HG03139 (cell line): ENCODE measurements around the gene LIMK2.
"Not testable (repeated sequence)": the region's sequence is repeated elsewhere in the genome, so short reads cannot be mapped to it uniquely, and the experiment has no call there.

Experiments used
- ATAC-seq: cut with Tn5 transposase; IDR thresholded peaks from one replicate; pipeline ENCODE4 v1.9.1; 2021; ENCODE audit not compliant: unreplicated experiment

Gene LIMK2

DNA sequence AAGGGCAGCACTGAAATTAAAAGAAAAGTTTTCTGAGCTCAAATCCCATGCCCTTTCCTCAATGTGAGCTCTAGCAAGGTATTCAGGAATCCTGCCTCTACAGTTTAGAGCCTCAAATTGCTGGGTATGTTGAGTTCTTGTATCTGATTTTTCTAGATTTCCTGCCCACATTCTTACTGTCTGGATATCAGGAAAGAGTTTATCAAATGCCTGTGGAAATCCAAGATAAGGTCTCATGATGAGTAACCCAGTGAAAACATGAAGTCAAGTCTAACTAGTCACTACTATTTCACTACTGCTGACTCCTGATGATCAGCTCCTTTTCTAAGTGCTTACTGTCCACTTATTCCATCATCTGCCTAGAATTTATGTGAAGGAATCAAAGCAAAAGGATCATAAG lies 29.8 kb downstream of the LIMK2 start:
- no peak for ATAC-seq

DNA sequence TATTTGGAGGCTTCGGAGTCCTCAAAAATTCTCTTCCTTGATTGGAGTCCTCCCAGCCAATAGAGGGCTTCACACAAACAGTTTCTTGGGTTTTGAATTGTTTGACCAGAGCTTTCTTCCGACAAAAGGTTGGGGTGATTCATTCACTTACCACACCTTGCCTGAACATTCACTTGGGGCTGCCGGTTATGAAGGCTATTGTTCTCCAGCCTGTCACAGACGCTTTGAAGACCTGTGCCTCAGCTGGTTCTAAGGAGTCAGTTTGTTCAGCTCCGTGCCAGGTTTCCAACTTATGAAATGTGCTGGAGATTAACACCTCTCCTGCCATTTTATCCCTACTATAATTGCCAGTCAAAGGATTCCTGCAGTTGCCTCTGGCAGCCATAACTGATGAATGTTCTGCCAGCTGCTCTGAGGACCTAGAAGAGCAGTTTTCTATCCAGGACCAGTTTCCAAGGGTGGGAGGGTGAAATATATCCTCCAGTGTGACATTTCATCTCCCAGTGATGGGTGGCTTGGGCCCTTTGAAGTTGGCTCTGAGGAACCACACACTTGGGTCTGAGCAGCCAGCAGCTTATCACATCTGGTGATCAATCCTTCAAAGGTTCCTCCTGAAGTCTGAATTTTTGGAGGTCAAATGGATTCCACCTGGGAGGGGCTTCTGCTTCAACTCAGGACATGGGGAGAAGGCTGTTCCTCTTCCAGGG lies 31.4 kb downstream of the LIMK2 start:
- no peak for ATAC-seq

DNA sequence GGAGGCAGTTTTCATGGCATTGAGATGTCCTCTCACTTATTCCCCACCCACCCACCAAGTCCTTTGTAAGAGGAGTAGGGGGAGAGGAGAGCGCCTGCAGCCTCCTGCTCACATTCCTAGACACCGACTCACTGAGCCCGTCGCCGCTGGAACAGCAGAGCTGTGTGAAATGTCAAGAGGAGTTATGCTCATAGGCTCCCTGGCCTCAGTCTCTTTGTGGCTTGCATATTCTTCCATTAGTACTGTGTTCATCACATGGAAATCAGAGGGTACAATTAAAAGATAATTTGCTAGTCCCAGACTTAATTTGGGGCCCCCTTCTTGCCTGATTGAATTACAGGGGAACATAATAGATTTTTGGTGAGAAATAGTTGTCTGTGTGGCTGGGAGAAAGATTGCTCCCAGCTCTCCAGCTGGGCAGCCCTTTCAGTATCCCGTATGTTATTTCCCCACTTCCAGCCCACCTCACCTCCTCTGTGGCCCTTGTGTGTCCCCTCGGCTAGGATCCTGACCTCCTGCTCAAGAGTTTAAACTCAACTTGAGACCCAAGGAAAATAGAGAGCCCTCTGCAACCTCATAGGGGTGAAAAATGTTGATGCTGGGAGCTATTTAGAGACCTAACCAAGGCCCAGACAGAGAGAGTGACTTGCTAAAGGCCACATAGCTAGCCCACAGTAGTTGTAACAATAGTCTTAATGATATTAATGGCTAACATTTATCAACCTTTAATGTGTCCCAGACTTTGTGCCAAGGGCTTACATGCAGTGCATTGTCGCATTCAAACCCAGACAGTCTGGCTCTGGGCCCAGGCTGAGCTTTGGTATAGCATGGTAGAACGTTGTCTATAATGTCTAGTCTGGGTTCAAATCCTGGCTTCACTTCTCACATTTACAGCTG lies 32.2 kb downstream of the LIMK2 start:
- no peak for ATAC-seq

DNA sequence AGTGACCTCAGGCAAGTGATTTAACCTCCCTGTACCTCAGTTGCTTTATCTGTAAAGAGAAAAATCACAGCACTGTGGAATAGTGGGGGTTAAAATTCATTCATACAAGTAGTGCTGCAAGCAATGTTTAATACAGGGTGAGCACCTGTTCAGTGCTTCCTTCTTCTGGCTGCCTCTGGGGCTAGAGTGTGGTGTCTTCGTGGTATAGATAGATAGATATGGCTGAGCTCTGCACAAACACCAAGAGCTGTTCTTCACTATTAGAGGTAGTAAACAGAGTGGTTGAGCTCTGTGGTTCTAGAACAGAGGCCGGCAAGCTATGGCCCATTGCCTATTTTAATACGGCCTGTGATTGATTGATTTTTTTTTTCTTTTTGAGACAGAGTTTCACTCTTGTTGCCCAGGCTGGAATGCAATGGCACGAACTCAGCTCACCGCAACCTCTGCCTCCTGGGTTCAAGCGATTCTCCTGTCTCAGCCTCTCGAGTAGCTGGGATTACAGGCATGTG lies 32.9 kb downstream of the LIMK2 start:
- no peak for ATAC-seq

DNA sequence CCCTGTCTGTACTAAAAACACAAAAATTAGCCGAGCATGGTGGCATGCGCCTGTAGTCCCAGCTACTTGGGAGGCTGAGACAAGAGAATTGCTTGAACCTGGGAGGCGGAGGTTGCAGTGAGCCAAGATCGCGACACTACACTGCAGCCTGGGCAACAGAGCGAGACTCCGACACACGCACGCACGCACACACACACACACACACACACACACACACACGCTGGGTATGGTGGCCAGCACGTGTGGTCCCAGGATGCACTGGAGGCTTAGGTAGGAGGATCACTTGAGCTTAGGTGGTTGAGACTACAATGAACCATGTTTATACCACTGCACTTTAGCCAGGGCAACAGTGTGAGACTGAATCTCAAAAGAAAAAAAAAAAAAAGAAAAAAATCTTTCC lies 33.9 kb downstream of the LIMK2 start:
- not testable (repeated sequence) for ATAC-seq

DNA sequence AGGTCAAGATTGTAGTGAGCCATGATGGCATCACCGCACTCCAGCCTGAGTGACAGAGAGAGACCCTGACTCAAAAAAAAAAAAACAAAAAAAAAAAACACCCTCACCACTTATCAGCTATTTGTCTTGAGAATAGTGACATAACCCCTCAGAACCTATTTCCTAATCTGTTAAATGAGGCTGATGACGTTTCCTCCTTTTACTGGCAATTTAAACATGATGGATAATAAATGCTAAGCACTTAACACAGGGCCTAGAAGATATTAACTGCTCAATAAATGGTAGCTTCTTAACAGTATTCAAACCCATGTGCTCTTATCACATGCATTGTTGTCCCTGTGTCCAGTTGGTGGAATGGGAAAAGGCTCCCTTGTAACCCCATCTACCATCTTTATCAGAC lies 34.6 kb downstream of the LIMK2 start:
- ATAC-seq = no peak

DNA sequence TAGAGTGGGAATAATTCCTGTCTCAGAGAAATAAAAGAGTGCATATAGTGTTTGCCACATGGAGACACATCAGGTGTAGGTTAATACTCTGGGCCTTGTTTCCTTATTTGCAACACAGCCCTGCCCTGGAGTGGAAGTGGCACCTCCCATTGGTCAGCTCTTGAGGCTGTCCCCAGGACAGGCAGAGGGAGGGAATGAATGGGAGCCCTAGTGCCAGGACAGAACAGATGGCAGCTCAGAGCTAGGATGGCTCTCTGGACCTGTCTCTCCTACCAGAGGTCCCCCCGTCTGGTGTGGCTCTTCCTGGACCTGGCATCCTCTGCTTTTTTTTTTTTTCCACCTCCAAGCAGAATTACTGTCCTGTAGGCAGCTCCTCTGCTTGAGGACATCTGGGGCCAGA lies 35.6 kb downstream of the LIMK2 start:
- no peak for ATAC-seq

DNA sequence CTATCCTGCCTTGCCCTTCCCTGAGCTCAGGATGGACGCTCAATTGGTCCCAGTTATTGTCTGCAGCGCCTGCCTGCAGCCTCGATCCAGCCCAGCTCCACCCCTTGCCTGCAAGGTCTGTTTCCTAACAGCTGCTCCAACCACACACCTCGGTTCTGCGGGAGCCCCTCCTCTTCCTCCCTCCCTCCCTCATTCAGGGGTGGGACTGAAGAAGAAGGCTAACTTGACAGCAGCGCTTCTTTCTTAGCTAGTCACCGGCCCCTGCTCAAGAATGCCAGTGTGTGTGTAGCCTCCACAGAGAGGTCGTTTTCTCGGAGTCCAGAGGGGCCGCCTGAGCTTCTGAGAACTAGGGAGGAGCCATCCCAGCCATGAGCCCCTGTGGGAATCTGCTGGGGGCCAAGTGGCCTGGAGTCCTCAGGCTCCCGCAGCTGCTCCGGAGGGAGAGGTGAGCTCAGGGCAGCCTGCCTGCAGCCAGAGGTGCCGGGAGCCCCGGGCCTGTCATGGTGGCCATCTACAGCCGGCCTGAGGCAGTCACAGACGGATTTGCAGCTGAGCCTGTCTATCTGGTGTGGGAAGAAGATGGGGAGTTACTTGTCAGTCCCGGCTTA lies 36.1 kb downstream of the LIMK2 start:
- no peak for ATAC-seq

DNA sequence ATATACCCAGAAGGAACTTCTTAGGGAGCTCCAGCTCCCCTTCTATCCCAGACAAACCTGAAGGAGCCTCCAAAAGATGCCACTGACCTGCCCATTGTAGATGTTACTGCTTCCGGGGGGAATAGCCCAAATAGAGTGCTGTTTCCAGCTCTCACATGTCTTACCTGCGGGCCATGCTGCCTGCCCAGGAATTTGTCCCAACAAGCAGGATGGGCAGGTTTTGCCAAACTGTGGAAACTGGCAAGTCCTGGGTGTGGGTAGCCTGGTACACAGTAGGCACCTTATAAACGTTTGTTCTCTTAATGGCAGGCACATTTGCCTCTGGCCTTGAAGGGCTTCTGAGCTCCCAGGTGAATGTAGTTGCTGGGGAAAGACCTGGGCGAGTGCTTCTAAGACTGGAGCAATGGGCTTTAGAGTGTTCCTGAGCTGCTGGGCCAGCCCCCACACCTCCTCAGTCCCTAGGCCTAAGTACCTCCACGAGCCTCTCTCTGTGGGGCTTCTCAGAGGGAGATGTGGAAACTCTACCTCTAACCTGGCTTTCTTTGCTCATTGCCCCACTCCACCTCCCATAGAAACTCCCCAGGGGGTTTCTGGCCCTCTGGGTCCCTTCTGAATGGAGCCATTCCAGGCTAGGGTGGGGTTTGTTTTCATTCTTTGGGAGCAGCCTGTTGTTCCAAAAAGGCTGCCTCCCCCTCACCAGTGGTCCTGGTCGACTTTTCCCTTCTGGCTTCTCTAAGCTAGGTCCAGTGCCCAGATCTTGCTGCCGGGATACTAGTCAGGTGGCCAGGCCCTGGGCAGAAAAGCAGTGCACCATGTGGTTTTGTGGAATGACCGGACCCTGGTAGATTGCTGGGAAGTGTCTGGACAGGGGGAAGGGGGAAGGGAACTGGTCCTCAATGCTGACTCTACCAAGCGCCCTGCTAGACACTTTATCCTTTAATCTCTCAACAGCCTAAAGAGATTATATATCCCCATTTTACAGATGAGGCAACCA lies 37.2 kb downstream of the LIMK2 start:
- no peak for ATAC-seq

DNA sequence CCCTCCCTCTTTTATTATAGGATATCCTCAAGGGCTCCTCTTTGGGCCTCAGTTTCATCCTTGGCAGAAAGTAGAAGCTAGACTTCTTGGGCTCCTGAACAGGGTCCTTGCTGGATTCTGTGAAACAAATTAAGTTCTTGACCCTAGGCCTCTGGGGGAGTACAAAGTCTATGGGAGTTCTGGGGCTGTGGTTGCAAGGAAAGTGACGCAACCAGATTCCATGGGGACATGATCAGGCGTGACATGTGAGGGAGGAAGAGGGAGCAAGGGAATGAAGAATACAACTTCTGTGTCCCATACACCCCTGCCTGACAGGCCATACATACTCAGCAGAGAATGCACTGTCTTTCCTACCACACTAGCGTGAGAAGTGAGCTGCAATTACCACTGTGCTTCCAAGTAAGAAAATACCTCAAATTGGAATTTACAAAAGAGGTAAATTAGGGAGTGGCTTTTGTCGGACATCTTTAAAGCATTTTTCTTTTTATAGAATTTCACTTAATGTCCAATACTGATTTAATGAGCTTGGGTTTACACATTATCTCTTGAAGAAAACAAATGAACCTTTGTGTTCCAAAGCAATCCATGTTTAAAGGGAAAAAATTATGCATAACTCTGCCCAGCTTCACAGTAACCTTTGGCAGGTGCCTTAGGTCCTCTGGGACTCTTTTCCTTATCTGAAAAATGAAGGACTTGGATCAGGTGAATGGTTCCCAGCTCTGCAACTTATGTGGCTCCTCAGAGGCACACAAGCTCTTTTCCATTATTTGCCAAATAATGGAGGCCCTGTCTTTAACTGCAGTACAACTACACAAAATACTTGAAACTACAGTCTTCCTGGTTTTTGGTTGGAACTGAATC lies 38.9 kb downstream of the LIMK2 start:
- no peak for ATAC-seq

DNA sequence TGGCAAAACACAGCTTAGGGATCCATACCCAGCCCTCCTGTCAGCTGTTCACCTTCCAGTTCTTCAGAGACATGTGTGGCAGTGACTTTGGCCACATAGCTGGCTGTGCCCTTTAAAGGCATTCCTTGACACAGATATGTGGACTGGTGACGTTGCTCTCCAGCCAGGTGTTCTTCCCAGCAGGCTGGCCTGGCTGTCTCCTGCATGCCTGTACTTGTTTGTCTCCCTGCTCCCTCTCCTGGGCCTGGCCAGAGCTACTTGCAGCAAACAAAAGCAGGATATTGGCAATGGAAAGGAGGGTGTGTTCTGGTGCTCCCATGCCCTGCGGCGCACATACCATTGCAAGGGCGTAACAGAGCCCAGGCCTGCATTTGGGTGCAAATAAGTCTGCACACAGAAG lies 41.9 kb downstream of the LIMK2 start:
- ATAC-seq = no peak

DNA sequence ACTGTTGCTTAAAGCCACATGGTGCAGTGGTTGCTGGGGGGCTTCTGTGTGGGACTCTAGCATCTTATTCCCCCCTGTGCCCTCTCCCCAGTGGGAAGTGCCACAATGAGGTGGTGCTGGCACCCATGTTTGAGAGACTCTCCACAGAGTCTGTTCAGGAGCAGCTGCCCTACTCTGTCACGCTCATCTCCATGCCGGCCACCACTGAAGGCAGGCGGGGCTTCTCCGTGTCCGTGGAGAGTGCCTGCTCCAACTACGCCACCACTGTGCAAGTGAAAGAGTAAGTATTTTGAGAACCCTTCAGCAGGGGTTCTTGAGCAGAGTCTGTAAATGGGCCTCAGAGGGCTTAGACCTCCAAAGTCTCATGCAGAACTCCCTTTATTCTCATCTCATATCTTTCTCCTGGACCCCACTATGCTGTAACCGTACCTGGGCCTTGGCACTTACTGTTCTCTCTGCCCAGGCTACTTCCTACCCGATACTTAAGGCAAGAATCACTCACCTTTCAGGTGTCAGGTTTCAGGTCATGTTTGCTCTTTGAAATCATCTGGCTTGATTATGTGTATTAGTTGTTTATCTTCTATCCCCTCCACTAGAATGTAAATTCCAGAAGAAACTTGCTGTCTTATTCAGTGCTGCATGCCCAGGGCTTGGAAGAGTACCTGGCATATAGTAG lies 47.8 kb downstream of the LIMK2 start:
- ATAC-seq = no peak

DNA sequence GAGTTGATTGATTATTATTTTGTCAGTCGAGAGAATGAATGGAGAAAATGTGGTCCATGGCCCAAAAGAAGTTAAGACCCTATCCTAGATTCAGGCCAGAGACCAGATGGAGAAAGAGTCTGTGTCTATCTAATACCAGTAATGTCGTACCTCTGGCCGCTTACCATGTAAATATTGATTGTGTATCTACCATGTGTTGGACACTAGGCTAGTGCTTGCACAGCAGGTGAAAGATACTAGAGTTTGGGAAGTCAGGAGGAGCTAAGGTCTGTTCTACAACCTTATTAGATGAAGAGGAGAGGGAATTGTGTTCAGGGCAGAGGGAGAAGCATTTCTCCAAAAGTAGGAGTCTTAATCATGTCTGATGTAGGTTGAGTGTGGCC lies 48.4 kb downstream of the LIMK2 start:
- ATAC-seq = no peak

DNA sequence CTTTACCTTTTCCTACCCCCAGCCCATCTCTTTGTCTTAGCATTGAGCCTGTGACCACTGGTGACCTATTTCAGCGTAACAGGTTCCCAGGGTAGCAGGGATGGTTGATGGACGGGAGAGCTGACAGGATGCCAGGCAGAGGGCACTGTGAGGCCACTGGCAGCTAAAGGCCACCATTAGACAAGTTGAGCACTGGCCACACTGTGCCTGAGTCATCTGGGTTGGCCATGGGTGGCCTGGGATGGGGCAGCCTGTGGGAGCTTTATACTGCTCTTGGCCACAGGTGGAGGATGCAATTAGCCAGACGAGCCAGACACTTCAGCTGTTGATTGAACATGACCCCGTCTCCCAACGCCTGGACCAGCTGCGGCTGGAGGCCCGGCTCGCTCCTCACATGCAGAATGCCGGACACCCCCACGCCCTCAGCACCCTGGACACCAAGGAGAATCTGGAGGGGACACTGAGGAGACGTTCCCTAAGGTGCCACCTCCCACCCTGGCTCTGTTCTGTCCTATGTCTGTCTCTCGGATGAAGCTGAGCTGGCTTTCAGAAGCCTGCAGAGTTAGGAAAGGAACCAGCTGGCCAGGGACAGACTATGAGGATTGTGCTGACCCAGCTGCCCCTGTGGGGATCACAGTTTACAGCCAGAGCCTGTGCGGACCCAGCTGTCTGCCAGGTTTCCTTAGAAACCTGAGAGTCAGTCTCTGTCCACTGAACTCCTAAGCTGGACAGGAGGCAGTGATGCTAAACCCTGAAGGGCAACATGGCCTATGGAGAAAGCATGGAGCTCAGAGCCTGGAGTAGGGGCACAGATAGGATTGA lies 50.4 kb downstream of the LIMK2 start:
- no peak for ATAC-seq

DNA sequence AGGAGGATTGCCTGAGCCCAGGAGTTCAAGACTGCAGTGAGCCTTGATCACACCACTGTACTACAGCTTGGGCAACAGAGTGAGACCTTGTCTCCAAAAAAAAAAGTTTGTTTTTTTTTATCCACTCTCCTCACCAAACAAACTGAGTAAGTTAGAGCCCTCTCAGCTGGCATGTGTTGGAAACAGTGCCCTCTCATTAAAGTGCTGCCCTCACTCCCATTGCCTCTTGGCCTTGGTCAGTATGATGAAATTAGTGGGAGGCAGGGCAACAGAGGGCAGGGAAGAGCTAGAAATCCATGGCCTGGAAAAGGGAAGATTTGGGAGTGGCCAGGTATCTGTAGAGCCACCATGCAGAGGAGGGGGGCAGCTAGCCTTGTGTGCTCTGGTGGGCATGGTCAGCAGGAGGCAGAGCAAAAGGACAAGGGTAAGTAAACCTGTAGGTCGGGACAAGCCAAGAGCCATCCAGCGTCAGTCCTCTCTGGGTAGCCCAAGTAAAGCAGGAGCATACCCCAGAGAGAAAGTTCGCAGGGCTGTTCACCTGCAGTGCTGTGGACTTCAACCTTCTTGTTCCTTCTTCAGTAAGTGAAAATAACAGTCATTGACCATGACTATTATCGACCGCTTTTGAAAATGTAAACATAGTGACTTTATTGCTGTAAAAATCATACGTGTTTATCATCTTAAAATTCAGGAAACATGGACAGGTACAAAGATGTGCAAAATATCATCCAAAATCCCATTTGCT lies 52.0 kb downstream of the LIMK2 start:
- no peak for ATAC-seq

DNA sequence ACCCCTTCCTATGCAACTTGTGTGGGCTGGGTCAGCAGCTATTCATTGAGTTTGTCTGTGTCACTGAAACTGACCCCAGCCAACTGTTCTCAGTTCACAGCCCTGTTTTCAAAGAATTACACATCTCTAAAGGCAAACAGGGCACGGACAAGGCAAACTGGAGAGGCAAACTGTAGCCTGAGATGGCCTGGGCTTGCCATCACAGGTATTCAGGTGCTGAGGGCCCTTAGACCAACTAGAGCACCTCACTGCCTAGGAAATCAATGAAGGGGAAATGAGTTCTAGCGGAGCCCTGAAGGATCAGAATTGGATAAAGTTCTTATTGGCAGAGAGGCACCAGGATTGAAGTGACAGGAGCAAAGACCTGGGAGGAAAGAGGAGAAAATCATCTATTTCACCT lies 56.2 kb downstream of the LIMK2 start:
- no peak for ATAC-seq

DNA sequence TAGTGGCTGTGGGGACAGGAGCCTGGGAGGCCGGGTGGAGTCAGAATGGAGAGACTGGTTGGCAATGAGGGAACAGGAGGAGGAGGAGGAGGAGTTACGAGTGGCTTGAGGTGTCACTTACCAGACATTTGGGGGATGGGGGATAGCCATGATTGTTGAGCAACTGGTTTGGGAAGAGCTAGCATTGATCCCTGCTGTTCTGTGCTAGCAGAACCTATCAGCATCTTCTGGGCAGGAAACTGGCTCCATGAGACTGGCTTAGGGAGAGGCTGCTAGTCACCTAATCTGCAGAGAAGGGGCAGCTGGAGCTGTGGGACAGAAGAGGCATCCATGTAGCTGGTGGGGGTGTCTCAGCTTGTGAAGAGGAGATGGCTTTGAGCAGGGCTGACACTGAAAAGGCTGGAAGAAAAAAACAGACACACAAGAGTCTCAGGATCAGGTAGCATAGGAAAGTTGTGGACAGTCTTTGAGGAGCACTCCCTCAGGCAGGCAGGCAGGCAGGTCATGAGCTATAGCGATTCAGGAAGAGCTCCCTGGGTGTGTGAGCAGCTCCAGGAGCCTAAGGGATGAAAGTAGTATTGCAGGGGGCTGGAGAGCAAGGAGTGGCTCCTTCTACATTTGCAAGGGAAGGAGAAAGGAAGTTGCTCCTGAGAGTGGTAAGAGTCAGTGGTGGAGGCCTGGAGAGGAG lies 57.9 kb downstream of the LIMK2 start:
- no peak for ATAC-seq
